ENCODE measurements around the gene KLHDC1.
A peak's percentile ranks its signal among the peaks of the same experiment; 100 is the strongest.
"Not testable (repeated sequence)": the region's sequence is repeated elsewhere in the genome, so short reads cannot be mapped to it uniquely, and the experiment has no call there.

The KLHDC1 gene

DNA sequence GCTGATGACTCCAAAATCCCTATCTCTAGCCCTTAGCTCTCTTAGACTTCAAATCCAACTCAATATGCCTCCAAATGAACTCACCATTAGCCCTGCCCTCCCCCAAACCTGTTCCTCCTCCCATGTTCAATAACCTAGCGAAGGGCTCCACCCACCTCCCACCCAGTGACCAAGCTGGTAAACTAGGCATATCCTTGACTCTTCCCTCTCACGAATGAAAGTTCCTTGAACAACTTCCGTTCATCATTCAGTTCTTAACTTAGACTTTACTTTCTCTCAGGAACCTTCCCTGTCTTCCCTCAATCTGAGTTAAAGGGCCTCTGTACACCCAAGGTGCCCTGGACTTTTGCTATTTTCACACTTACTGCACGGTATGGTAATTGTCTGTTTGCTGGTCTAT, 1.9 kb upstream of the KLHDC1 start:
- peaks cover 0 to 2% of the 10 kb centered on the region in 2 experiments for H3K36me3 ChIP-seq (ENCODE audit: control insufficient read depth in 1 of 2, insufficient read depth in 2 of 2, low read depth in 1 of 2, low read length in 2 of 2)
- H4K91ac ChIP-seq (ENCODE audit: low read length): no peak overlapping the region
- H3K4me3 ChIP-seq (ENCODE audit: insufficient read depth in 1 of 2, low read depth in 1 of 2, low read length in 2 of 2): no peak overlapping the region
- H3K27ac ChIP-seq (ENCODE audit: low read length, poor library complexity, severe bottlenecking): no peak overlapping the region
- no peak overlapping the region for H2BK15ac ChIP-seq (ENCODE audit: low read depth, poor library complexity, severe bottlenecking)
- no peak overlapping the region for H3K23ac ChIP-seq (ENCODE audit: low read length in 2 of 2)
- H3K9ac ChIP-seq (ENCODE audit: low read length): no peak overlapping the region
- no peak for DNase-seq
- H3K14ac ChIP-seq (ENCODE audit: low read length in 2 of 2): no peak overlapping the region
- peaks cover 6% of the 10 kb centered on the region for H3K4me1 ChIP-seq (ENCODE audit: control insufficient read depth, insufficient read depth, low read depth, low read length)
- no peak overlapping the region for H3K18ac ChIP-seq (ENCODE audit: low read depth in 1 of 2, low read length in 2 of 2)
- peaks cover 8% of the 10 kb centered on the region for H3K79me1 ChIP-seq (replicated peaks; ENCODE audit: low read length, poor library complexity, severe bottlenecking)
- no peaks in the 10 kb centered on the region for H3K27me3 ChIP-seq (ENCODE audit: control insufficient read depth in 1 of 2, insufficient read depth in 1 of 2, low read length in 2 of 2)
- H3K9me3 ChIP-seq (ENCODE audit: control insufficient read depth, low read length): no peaks in the 10 kb centered on the region
- H3K4me2 ChIP-seq (ENCODE audit: low read length, poor library complexity, severe bottlenecking): no peak overlapping the region
- no peak overlapping the region for H2BK120ac ChIP-seq (ENCODE audit: low read depth, low read length)
- H2AK5ac ChIP-seq (ENCODE audit: low read length, severe bottlenecking): no peak overlapping the region
- no peak overlapping the region for H2BK5ac ChIP-seq (ENCODE audit: low read depth, low read length, poor library complexity, severe bottlenecking)
- H2AFZ ChIP-seq (ENCODE audit: low read depth, low read length): no peak overlapping the region
- no peak overlapping the region for H3K4ac ChIP-seq (ENCODE audit: low read depth in 1 of 2, low read length in 2 of 2)
- 72% methylated on average over 3 of the region's 4 CpGs for WGBS
- H4K8ac ChIP-seq (ENCODE audit: low read length): no peak overlapping the region
- H2BK12ac ChIP-seq (ENCODE audit: low read length in 2 of 2): no peak overlapping the region

DNA sequence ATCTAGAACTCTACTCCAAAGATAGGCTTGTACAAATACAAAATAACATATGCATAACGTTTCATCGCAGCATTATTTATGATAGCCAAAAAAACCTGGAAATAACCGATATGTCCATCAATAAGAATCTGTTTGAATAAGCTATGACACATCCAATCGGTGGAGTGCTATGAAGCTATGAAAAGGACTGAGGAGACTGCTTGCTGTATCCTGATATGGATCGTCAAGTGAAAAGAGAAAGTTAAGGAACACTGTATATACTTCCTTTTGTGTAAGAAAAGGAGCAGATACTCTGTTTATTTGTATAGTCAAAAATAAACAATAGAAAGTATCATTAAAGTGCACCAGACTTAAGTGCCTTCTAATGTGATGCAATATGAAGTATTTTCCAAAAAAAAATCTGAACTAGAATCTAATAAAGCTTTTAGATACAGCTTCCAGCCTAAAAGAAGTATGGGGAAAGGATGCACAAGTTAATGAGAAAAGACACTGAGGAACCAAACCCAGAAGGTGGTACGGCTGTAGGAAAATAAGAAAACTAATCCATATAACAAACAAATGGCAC, 645 bp upstream of the KLHDC1 start:
- no peaks in the 10 kb centered on the region for H3K27me3 ChIP-seq (ENCODE audit: control insufficient read depth in 1 of 2, insufficient read depth in 1 of 2, low read length in 2 of 2)
- H2BK12ac ChIP-seq (ENCODE audit: low read length in 2 of 2): no peak overlapping the region
- no peak overlapping the region for H2AFZ ChIP-seq (ENCODE audit: low read depth, low read length)
- H3K4me2 ChIP-seq (ENCODE audit: low read length, poor library complexity, severe bottlenecking): peak overlapping the region; percentile 72
- no peak overlapping the region for H3K14ac ChIP-seq (ENCODE audit: low read length in 2 of 2)
- peak overlapping the region; percentile 82 for H3K27ac ChIP-seq (ENCODE audit: low read length, poor library complexity, severe bottlenecking)
- H3K4me3 ChIP-seq (ENCODE audit: insufficient read depth in 1 of 2, low read depth in 1 of 2, low read length in 2 of 2): peak overlapping the region in 1 of 2 experiments; percentile 83
- no peak overlapping the region for H2AK5ac ChIP-seq (ENCODE audit: low read length, severe bottlenecking)
- no peak overlapping the region for H3K4ac ChIP-seq (ENCODE audit: low read depth in 1 of 2, low read length in 2 of 2)
- H3K9ac ChIP-seq (ENCODE audit: low read length): peak overlapping the region; percentile 92
- no peak overlapping the region for H2BK120ac ChIP-seq (ENCODE audit: low read depth, low read length)
- no peak overlapping the region for H2BK15ac ChIP-seq (ENCODE audit: low read depth, poor library complexity, severe bottlenecking)
- no peak overlapping the region for H3K23ac ChIP-seq (ENCODE audit: low read length in 2 of 2)
- DNase-seq: peak; percentile 55
- H3K4me1 ChIP-seq (ENCODE audit: control insufficient read depth, insufficient read depth, low read depth, low read length): peaks cover 6% of the 10 kb centered on the region
- no peak overlapping the region for H4K91ac ChIP-seq (ENCODE audit: low read length)
- 75% methylated on average over 5 of the region's 6 CpGs for WGBS
- no peak overlapping the region for H3K18ac ChIP-seq (ENCODE audit: low read depth in 1 of 2, low read length in 2 of 2)
- H2BK5ac ChIP-seq (ENCODE audit: low read depth, low read length, poor library complexity, severe bottlenecking): no peak overlapping the region
- H3K79me1 ChIP-seq (replicated peaks; ENCODE audit: low read length, poor library complexity, severe bottlenecking): peaks cover 7% of the 10 kb centered on the region
- H4K8ac ChIP-seq (ENCODE audit: low read length): no peak overlapping the region
- H3K9me3 ChIP-seq (ENCODE audit: control insufficient read depth, low read length): no peaks in the 10 kb centered on the region
- peaks cover 2 to 3% of the 10 kb centered on the region in 2 experiments for H3K36me3 ChIP-seq (ENCODE audit: control insufficient read depth in 1 of 2, insufficient read depth in 2 of 2, low read depth in 1 of 2, low read length in 2 of 2)

DNA sequence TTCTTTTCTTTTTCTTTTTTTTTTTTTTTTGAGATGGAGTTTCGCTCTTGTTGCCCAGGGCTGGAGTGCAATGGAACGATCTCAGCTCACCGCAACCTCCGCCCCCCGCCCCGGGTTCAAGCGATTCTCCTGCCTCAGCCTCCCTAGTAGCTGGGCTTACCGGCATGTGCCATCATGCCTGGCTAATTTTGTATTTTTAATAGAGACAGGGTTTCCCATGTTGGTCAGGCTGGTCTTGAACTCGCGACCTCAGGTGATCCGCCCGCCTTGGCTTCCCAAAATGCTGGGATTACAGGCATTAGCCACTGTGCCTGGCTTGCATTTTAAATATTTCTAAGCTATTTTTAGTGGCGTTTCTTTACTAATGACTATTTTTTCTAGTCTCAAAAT, 810 bp downstream of the KLHDC1 start:
- H3K14ac ChIP-seq (ENCODE audit: low read length in 2 of 2); H3K27ac ChIP-seq (ENCODE audit: low read length, poor library complexity, severe bottlenecking); H3K9me3 ChIP-seq (ENCODE audit: control insufficient read depth, low read length); DNase-seq; H3K36me3 ChIP-seq (ENCODE audit: control insufficient read depth in 1 of 2, insufficient read depth in 2 of 2, low read depth in 1 of 2, low read length in 2 of 2); H3K79me1 ChIP-seq (replicated peaks; ENCODE audit: low read length, poor library complexity, severe bottlenecking); H2BK15ac ChIP-seq (ENCODE audit: low read depth, poor library complexity, severe bottlenecking); H3K4ac ChIP-seq (ENCODE audit: low read depth in 1 of 2, low read length in 2 of 2); H2AFZ ChIP-seq (ENCODE audit: low read depth, low read length); H2BK5ac ChIP-seq (ENCODE audit: low read depth, low read length, poor library complexity, severe bottlenecking); H3K23ac ChIP-seq (ENCODE audit: low read length in 2 of 2); H2BK120ac ChIP-seq (ENCODE audit: low read depth, low read length); H2BK12ac ChIP-seq (ENCODE audit: low read length in 2 of 2); H4K91ac ChIP-seq (ENCODE audit: low read length); H3K27me3 ChIP-seq (ENCODE audit: control insufficient read depth in 1 of 2, insufficient read depth in 1 of 2, low read length in 2 of 2); H3K4me1 ChIP-seq (ENCODE audit: control insufficient read depth, insufficient read depth, low read depth, low read length); H2AK5ac ChIP-seq (ENCODE audit: low read length, severe bottlenecking): not testable (repeated sequence)
- peak overlapping the region; percentile 54 for H4K8ac ChIP-seq (ENCODE audit: low read length)
- H3K4me3 ChIP-seq (ENCODE audit: insufficient read depth in 1 of 2, low read depth in 1 of 2, low read length in 2 of 2): peak overlapping the region; percentile 52 to 83
- 34% methylated on average over 11 of the region's 13 CpGs for WGBS
- H3K18ac ChIP-seq (ENCODE audit: low read depth in 1 of 2, low read length in 2 of 2): peak overlapping the region; percentile 43 to 52
- peak overlapping the region; percentile 92 for H3K9ac ChIP-seq (ENCODE audit: low read length)
- H3K4me2 ChIP-seq (ENCODE audit: low read length, poor library complexity, severe bottlenecking): peak overlapping the region; percentile 61

DNA sequence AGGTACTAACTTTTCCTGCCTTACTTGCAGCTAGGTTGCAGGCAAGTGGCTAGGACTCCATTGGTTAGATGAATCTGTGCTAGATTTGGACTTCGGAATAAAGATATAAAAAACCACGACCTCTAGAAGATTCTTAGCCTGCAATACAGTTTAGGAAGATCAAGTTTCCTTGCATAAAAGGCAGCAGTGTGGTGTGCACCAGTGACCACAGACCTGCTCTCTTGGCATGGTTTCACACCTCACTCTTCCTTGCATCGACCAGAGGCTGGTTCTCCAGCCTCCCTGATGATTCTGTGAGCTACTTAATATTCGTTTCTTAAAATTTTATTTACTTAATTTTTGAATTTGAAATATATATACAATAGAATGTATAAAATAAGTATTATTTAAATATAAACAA, 9.8 kb downstream of the KLHDC1 start:
- no peak overlapping the region for H3K14ac ChIP-seq (ENCODE audit: low read length in 2 of 2)
- H3K36me3 ChIP-seq (ENCODE audit: control insufficient read depth in 1 of 2, insufficient read depth in 2 of 2, low read depth in 1 of 2, low read length in 2 of 2): peaks cover 5 to 18% of the 10 kb centered on the region in 2 experiments
- no peak for DNase-seq
- H4K8ac ChIP-seq (ENCODE audit: low read length): no peak overlapping the region
- no peak overlapping the region for H2BK120ac ChIP-seq (ENCODE audit: low read depth, low read length)
- H3K4me1 ChIP-seq (ENCODE audit: control insufficient read depth, insufficient read depth, low read depth, low read length): no peaks in the 10 kb centered on the region
- no peak overlapping the region for H3K9ac ChIP-seq (ENCODE audit: low read length)
- H3K4me2 ChIP-seq (ENCODE audit: low read length, poor library complexity, severe bottlenecking): no peak overlapping the region
- H3K23ac ChIP-seq (ENCODE audit: low read length in 2 of 2): no peak overlapping the region
- H4K91ac ChIP-seq (ENCODE audit: low read length): no peak overlapping the region
- H3K4ac ChIP-seq (ENCODE audit: low read depth in 1 of 2, low read length in 2 of 2): no peak overlapping the region
- no peak overlapping the region for H2BK5ac ChIP-seq (ENCODE audit: low read depth, low read length, poor library complexity, severe bottlenecking)
- 82% methylated on average over 2 of the region's 4 CpGs for WGBS
- H3K27me3 ChIP-seq (ENCODE audit: control insufficient read depth in 1 of 2, insufficient read depth in 1 of 2, low read length in 2 of 2): no peaks in the 10 kb centered on the region
- H3K4me3 ChIP-seq (ENCODE audit: insufficient read depth in 1 of 2, low read depth in 1 of 2, low read length in 2 of 2): no peak overlapping the region
- no peak overlapping the region for H3K18ac ChIP-seq (ENCODE audit: low read depth in 1 of 2, low read length in 2 of 2)
- H3K27ac ChIP-seq (ENCODE audit: low read length, poor library complexity, severe bottlenecking): no peak overlapping the region
- no peak overlapping the region for H2BK12ac ChIP-seq (ENCODE audit: low read length in 2 of 2)
- peaks cover 2% of the 10 kb centered on the region for H3K79me1 ChIP-seq (replicated peaks; ENCODE audit: low read length, poor library complexity, severe bottlenecking)
- H2AFZ ChIP-seq (ENCODE audit: low read depth, low read length): no peak overlapping the region
- no peaks in the 10 kb centered on the region for H3K9me3 ChIP-seq (ENCODE audit: control insufficient read depth, low read length)
- no peak overlapping the region for H2AK5ac ChIP-seq (ENCODE audit: low read length, severe bottlenecking)
- no peak overlapping the region for H2BK15ac ChIP-seq (ENCODE audit: low read depth, poor library complexity, severe bottlenecking)

All from mesenchymal stem cell (in vitro differentiated cells and primary cell).